NB4 (cell line): ENCODE results near the gene ZNF43.

Source experiments
- DNase-seq: peaks from one replicate; pipeline ENCODE4 v3.0.0; 2010; ENCODE audit warnings: low read depth
- H3K4me3 ChIP-seq: one replicate; pipeline ENCODE4 v1.5.1; 2011; ENCODE audit warnings: mild to moderate bottlenecking, low read depth, low read length, moderate library complexity
- MYC ChIP-seq: IDR thresholded peaks from 2 replicates; pipeline ENCODE4 v1.6.1; 2011; ENCODE audit warnings: low read depth, low read length
- POLR2A ChIP-seq: IDR thresholded peaks from 2 replicates; pipeline ENCODE4 v1.6.1; 2011; ENCODE audit warnings: mild to moderate bottlenecking; ENCODE audit not compliant: insufficient read length; ENCODE audit errors: extremely low read depth
- TF ChIP-seq, protein P1 (sequence below): IDR thresholded peaks from 2 replicates; pipeline ENCODE4 v1.6.1; 2011; ENCODE audit warnings: low read depth, low read length
- TF ChIP-seq, protein P2 (sequence below): IDR thresholded peaks from one replicate; pipeline ENCODE4 v1.5.1; 2012; ENCODE audit warnings: low read depth, low read length

Gene ZNF43

DNA sequence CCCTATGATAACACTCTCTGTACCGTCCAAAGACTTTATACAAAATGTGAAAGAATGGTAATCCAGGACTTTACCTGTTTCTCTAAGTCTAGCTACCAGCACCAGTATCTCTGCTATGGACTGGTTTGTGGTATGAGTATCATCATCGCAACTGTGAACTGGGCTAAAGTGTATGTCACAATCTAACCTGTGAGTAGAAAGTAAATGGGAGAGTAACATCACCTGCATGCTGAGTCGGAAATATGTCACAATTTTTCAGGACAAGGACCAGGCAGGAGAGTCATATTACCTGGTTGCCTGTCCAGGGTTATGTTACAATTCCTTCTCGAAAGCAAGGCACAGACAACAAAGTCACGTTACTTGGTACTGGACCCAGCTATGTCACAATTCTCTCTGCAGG is 5.1 kb upstream of the ZNF43 start:
- H3K4me3 ChIP-seq, result no peak overlapping the region

GRCh38 chr19:21839976-21840375 is 4.0 kb upstream of the ZNF43 start:
- no peak overlapping the region for H3K4me3 ChIP-seq
- peak; percentile 15 for DNase-seq
- TF ChIP-seq POLR2A, result no peak
- TF ChIP-seq MYC, result no peak
- TF ChIP-seq, protein P1, sequence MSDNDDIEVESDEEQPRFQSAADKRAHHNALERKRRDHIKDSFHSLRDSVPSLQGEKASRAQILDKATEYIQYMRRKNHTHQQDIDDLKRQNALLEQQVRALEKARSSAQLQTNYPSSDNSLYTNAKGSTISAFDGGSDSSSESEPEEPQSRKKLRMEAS, result no peak
- TF ChIP-seq, protein P2, sequence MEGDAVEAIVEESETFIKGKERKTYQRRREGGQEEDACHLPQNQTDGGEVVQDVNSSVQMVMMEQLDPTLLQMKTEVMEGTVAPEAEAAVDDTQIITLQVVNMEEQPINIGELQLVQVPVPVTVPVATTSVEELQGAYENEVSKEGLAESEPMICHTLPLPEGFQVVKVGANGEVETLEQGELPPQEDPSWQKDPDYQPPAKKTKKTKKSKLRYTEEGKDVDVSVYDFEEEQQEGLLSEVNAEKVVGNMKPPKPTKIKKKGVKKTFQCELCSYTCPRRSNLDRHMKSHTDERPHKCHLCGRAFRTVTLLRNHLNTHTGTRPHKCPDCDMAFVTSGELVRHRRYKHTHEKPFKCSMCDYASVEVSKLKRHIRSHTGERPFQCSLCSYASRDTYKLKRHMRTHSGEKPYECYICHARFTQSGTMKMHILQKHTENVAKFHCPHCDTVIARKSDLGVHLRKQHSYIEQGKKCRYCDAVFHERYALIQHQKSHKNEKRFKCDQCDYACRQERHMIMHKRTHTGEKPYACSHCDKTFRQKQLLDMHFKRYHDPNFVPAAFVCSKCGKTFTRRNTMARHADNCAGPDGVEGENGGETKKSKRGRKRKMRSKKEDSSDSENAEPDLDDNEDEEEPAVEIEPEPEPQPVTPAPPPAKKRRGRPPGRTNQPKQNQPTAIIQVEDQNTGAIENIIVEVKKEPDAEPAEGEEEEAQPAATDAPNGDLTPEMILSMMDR, result no peak

More for the DNA sequence above, 5.1 kb upstream of the ZNF43 start:
- DNase-seq, result no peak
- no peak for TF ChIP-seq MYC
- no peak for TF ChIP-seq POLR2A
- TF ChIP-seq, protein P1, result no peak
- TF ChIP-seq, protein P2, result no peak

DNA sequence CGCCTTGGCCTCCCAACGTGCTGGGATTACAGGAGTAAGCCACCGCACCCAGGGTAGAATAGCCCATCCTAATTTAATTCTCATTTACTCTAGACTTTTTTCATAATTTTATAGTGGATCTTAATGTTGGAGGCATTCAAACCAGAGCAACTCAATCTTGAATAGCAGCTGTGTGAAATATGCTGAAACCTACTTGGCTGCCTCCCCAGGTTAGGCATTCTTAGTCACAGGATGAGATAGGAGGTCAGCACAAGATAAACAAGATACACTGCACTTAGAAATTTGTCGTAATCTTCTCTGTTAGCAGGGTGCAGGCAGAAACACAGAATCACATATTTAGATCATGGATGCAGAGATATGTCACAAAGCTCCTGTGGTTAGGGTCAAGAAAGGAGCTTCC is 2.7 kb upstream of the ZNF43 start:
- no peak overlapping the region for H3K4me3 ChIP-seq
- DNase-seq, result no peak
- TF ChIP-seq, protein P2, result no peak
- TF ChIP-seq, protein P1, result no peak
- TF ChIP-seq POLR2A, result no peak
- no peak for TF ChIP-seq MYC

DNA sequence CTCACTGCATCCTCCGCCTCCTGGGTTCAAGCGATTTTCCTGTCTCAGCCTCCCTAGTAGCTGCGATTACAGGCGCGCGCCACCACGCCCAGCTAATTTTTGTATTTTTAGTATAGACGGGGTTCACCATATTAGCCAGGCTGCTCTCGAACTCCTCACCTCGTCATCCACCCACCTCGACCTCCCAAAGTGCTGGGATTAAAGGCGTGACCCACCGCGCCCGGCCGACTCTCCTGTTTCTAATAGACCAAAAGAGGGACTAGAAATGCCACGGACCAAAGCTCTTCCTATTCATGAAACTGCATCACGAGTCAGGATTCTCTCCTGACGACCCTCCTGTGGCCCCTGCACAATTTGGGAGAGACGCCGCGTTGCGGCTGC is 563 bp downstream of the ZNF43 start:
- TF ChIP-seq, protein P2, result no peak
- TF ChIP-seq POLR2A (no peak), MYC (no peak)
- TF ChIP-seq, protein P1, result no peak
- peak overlapping the region; percentile 71 for H3K4me3 ChIP-seq
- no peak for DNase-seq

GRCh38 chr19:21833733-21834132 is 2.2 kb downstream of the ZNF43 start:
- no peak overlapping the region for H3K4me3 ChIP-seq
- TF ChIP-seq POLR2A, result no peak
- TF ChIP-seq, protein P2, result no peak
- TF ChIP-seq MYC, result no peak
- no peak for DNase-seq

- TF ChIP-seq MYC, result no peak
- TF ChIP-seq POLR2A, result no peak
- TF ChIP-seq, protein P2, result no peak
- TF ChIP-seq, protein P1, result no peak
- no peak overlapping the region for H3K4me3 ChIP-seq
- DNase-seq, result no peak
These were observed 11.3 kb downstream of the ZNF43 start for GRCh38 chr19:21824679-21825078.
